NCI-H2196 treated with DMSO at 0.1 percent for 48 hours (cell line): ENCODE data around the gene SCP2.
"Not testable (repeated sequence)": the region's sequence is repeated elsewhere in the genome, so short reads cannot be mapped to it uniquely, and the experiment has no call there.

Source experiments
- DNase-seq: peaks from one replicate; lab custom pipeline; 2025; ENCODE audit not compliant: unreplicated experiment; lab: John Stamatoyannopoulos, UW

The SCP2 gene

GRCh38 chr1:52916241-52916975 lies 10.7 kb upstream of the SCP2 start:
- no peak for DNase-seq

GRCh38 chr1:52917156-52917555 lies 9.9 kb upstream of the SCP2 start:
- no peak for DNase-seq

DNA sequence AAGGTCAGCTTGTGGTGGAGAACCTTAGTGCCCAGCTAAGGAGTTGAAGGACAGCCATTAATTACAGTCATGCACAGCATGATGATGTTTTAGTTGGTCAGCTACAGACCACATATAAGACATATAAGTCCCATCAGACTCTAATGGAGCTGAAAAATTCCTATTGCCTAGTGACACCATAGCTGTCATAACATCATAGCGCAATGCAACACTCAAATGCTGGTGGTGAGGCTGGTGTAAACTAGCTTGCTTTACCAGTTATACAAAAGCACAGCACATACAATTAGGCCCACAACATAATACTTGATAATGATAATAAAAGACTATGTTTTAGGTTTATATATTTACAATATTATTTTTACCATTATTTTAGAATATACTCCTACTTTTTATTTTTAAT lies 9.5 kb upstream of the SCP2 start:
- no peak for DNase-seq

- DNase-seq = no peak
Measured at GRCh38 chr1:52918201-52918600, 8.9 kb upstream of the SCP2 start.

DNA sequence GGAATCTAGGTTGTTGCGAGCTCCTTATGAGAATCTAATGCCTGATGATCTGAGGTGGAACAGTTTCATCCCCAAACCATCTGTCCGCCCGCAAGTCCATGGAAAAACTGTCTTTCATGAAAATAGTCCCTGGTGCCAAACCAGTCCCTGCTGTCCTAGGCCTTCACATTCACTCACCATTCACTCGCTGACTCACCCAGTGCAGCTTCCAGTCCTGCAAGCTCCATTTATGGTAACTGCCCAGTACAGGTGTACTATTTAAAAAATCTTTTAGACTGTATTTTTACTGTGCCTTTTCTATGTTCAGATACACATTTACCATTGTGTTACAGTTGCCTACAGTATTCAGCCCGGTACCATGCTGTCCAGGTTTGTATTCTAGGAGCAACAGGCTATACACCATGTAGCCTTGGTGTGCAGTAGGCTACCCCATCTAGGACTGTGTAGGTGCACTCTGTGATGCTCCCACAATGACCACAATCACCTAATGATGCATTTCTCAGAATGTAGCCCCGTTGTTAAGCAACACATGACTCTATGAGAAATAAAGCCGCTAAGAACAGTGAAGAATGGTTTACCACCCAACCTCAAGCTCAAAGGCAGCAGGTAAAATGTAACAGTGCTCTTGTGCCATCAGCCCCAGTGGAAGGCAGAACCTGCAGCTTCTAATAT lies 7.9 kb upstream of the SCP2 start:
- no peak for DNase-seq

DNA sequence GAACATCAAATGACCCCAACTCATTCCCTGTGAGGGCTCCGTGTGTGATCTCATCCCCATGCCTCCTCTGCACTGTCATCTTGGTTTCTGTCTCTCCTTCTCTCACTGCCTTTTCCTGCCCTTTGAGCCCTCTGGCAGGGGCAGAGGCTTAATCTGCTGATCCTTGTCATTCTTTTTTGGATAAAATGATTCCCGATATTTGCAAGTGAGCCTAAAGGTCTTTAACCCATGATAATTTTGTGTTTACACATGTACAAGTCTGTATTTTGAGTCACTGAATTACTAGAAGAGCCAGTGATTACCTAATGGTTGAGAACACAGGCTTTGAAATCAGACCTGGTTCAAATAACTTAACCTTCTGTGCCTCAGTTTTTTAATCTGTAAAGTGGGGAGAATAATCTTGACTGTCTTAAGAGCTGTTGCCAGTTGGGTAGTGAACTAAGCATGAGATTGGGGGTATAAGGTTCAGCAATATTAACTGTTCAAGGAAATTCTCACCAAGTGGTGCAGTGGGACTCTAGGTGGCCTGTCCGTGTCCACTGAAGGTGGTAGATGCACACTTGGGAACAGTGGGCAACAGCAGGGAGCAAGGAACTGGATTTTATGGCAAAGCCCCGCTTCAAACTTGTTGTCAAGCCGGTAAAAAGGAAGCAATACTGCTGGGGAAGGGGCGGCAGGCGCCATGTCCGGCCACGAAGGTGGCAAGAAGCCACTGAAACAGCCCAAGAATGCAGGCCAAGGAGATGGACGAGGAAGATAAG lies 7.2 kb upstream of the SCP2 start:
- DNase-seq = no peak

- no peak for DNase-seq
Measured at GRCh38 chr1:52920791-52921291, 6.2 kb upstream of the SCP2 start.

DNA sequence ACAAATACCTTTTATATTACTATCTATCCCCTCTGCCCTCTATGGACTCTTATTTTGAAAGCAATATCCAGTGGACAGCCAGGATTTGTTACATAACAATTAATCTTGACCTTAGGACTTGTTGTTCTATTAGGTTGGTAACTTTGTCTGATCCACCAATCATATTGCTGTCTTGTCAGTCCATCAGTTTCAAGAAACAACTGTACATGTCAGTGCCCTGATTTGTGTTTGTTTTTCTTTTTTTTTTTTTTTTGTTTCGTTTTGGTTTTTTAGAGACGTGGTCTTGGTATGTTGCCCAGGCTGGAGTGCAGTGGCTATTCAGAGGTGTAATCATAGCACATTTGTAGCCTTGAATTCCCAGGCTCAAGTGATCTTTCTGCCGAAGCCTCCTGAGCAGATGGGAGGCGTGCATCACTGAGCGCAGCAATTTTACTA lies 1.5 kb upstream of the SCP2 start:
- no peak for DNase-seq

- no peak for DNase-seq
Measured at GRCh38 chr1:52926864-52927211, 238 bp upstream of the SCP2 start.

GRCh38 chr1:52928015-52928404 lies 934 bp downstream of the SCP2 start:
- DNase-seq = no peak

DNA sequence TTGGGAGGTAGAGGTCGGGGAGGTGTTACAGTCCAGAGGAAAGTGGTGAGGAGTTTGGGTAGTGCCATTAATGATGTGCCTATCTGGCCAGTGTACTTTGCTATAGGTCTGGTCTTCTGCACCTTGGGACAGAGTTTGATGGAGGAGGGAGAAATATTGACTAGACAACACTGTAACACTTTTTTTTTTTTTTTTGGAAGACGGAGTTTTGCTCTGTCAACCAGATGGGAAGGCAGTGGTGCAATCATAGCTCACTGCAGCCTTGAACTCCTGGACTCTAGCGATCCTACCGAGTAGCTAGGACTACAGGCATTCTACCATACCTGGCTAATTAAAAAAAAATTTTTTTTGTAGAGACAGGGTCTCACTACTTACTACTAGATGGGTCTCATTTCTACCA lies 1.9 kb downstream of the SCP2 start:
- DNase-seq = no peak

DNA sequence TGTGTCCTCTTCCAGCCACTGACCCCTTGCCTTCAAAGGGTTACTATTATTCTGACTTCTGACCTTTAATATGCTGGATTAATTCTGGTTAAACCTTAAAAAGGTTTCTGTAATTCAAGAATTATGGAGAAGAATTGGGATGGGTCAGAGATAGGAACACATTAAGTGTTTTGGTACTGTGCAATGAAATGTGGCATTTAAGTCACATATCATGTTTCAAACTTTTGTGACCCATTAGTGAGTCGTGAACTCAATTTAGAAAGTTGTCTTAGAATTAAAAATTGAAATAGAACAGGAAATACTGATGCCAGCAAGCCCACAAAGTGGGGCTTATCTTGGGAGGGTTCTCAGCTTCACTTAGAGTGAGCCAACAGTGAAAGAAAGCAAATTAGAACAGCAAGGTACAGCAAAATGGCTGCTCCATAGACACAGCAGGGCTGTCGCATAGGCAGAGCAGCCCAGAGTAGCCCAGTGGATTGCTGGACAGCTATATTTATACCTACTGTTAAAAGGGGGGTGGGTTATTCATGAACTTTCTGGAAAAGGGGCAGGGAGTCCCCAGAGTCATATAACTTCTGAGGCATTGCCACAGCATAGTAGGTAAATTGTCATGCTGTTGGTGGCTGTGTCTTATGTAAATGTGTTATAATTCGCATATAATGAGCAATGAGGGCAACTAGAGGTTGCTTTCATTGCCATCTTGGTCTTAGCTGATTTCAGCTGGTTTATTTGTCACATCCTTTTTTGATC lies 10.5 kb downstream of the SCP2 start:
- DNase-seq = no peak

- DNase-seq = no peak
Measured at GRCh38 chr1:52938183-52938451, 11.0 kb downstream of the SCP2 start.

DNA sequence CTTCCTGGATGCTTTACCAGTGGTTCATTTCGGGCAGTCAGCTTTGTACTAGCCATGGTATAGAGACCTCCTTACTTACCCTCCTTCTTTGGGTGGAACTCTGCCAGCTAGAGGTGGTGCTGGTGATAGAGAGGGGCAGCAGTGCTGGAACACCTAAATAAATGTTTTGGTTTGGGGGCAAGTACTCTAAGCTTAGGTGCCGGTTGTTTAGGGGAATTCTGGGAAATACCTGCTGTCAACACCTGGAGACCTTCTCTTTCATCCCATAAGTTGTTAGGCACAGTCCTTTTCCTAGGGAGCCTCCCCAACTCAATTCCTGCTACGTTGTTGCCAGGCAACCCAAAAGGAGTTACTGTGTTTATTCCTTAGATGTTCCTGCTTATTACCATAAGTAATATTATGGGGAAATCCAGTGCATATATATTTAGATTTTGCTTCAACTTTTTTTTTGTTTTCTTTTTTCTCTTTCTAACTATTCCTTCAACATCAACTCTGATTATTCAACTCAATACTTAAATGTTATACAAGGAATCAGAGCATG lies 16.9 kb downstream of the SCP2 start:
- DNase-seq = no peak

DNA sequence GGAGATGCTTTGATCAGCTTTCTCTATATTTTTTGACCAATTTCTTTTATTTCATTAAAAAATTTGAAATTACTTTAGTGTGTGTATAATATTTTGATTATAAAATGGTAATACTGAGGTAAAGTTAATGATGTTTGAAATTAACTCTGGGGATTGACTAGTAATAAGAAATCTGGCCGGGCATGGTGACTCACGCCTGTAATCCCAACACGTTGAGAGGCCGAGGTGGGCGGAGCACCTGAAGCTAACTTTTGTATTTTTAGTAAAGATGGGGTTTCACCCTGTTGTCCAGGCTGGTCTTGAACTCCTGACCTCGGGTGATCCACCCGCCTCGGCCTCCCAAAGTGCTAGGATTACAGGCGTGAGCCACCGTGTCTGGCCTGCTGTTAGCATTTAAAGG lies 17.5 kb downstream of the SCP2 start:
- DNase-seq = no peak

GRCh38 chr1:52947490-52947889 lies 20.4 kb downstream of the SCP2 start:
- DNase-seq = no peak

- not testable (repeated sequence) for DNase-seq
Measured at GRCh38 chr1:52949602-52950001, 22.5 kb downstream of the SCP2 start.

DNA sequence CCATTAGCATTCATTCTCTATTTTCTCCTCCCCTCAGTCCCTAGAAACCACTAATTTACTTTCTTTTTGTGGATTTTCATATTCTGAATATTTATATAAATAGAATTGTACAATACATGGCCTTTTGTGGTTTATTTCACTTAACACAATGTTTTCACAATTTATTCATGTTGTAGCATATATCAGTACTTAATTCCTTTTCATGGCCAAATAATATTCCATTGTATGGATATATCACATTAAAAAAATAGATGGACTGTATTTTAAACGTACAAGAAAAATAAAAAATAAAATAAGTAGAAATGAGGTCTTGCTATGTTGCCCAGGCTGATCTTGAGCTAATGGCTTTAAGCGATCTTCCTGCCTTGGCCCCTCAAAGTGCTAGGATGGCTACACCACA lies 25.0 kb downstream of the SCP2 start:
- no peak for DNase-seq

GRCh38 chr1:52955129-52955970 lies 28.3 kb downstream of the SCP2 start:
- no peak for DNase-seq

GRCh38 chr1:52963101-52963500 lies 36.0 kb downstream of the SCP2 start:
- DNase-seq = no peak
